OCI-LY7 (cell line): ENCODE results near the gene CTNNA3. TPM values are rescaled to one million over a fixed set of nuclear protein-coding genes. Genes with fewer than 3 reads are reported as not detected.

ENCODE experiments used
- BruUV-seq: library from RNA; stranded (reverse); fragments of 400-500 nt; replicated peaks from 2 replicates; lab custom pipeline; 2021; lab: Mats Ljungman, UMichigan
- CTCF ChIA-PET: fragments of 300-600 bp; sonication (Branson Sonifier 250); formaldehyde crosslinking; loops from one replicate; lab custom pipeline; 2022; ENCODE audit warnings: antibody characterized with exemption; ENCODE audit not compliant: unreplicated experiment; lab: Charles Lee
- POLR2A ChIA-PET: fragments of 300-600 bp; sonication (Branson Sonifier 250); formaldehyde crosslinking; loops from one replicate; lab custom pipeline; 2022; ENCODE audit warnings: antibody characterized with exemption; lab: Charles Lee
- DNase-seq: peaks from one replicate; pipeline ENCODE4 v3.0.0-alpha.2; 2015; ENCODE audit warnings: low spot score
- H2AFZ ChIP-seq: fragments of 200-600 bp; sonication (generic), shearing (Covaris generic); 2 replicates; pipeline ENCODE4 v1.6.1; 2014; ENCODE audit warnings: mild to moderate bottlenecking, antibody characterized with exemption, low read length, moderate library complexity
- H3K27ac ChIP-seq: fragments of 200-600 bp; sonication (generic); 2 replicates; pipeline ENCODE4 v1.5.1; 2014; ENCODE audit warnings: mixed run types, low read depth, mild to moderate bottlenecking, moderate library complexity, low read length, inconsistent platforms; ENCODE audit not compliant: poor library complexity, severe bottlenecking
- H3K36me3 ChIP-seq: fragments of 200-600 bp; sonication (generic); 2 replicates; pipeline ENCODE4 v1.6.1; 2014; ENCODE audit warnings: mild to moderate bottlenecking, antibody characterized with exemption, low read length, moderate library complexity, mixed read lengths; ENCODE audit not compliant: insufficient read depth
- H3K4me1 ChIP-seq: fragments of 200-600 bp; sonication (generic); 2 replicates; pipeline ENCODE4 v1.5.1; 2014; ENCODE audit warnings: mild to moderate bottlenecking, low read length; ENCODE audit not compliant: insufficient read depth, poor library complexity, severe bottlenecking
- H3K4me2 ChIP-seq: fragments of 200-600 bp; sonication (generic); 2 replicates; pipeline ENCODE4 v1.6.1; 2014; ENCODE audit warnings: mild to moderate bottlenecking, low read length
- H3K4me3 ChIP-seq: fragments of 200-600 bp; sonication (generic); 2 replicates; pipeline ENCODE4 v1.5.1; 2014; ENCODE audit warnings: mild to moderate bottlenecking, low read depth, low read length; ENCODE audit not compliant: poor library complexity, severe bottlenecking
- H3K79me2 ChIP-seq: fragments of 200-600 bp; sonication (generic); 2 replicates; pipeline ENCODE4 v1.6.1; 2016; ENCODE audit warnings: low read depth, mild to moderate bottlenecking, low read length, moderate library complexity, mixed read lengths; ENCODE audit not compliant: insufficient read depth
- H3K9me2 ChIP-seq: fragments of 200-600 bp; sonication (generic); 2 replicates; pipeline ENCODE4 v1.6.1; 2016; ENCODE audit warnings: mild to moderate bottlenecking, low read length, mixed read lengths; ENCODE audit not compliant: insufficient read depth
- H3K9me3 ChIP-seq: fragments of 200-600 bp; sonication (generic); 2 replicates; pipeline ENCODE4 v1.6.1; 2014; ENCODE audit warnings: mild to moderate bottlenecking, mixed run types, low read length, mixed read lengths
- H4K20me1 ChIP-seq: fragments of 200-600 bp; sonication (generic); 2 replicates; pipeline ENCODE4 v1.6.1; 2014; ENCODE audit warnings: mild to moderate bottlenecking, antibody characterized with exemption, low read length, moderate library complexity, mixed read lengths; ENCODE audit not compliant: insufficient read depth
- EZH2phosphoT487 ChIP-seq: fragments of 200-600 bp; sonication (generic); IDR thresholded peaks from 2 replicates; pipeline ENCODE4 v1.6.1; 2018; ENCODE audit warnings: low read depth, borderline replicate concordance, mild to moderate bottlenecking, mixed run types, antibody characterized with exemption, low read length, moderate library complexity, mixed read lengths
- intact Hi-C: fragments of 100-400 bp; cut with micrococcal nuclease; formaldehyde crosslinking; loops from one replicate; pipeline ENCODE4 v1.10.0; 2022; ENCODE audit not compliant: unreplicated experiment
- total RNA-seq, 2 experiments: library from RNA; depleted of rRNA in 1 of 2; stranded (reverse); fragments of >200 nt in 1 of 2; shearing (Covaris generic) in 1 of 2; gene quantifications; 2 replicates each; pipeline ENCODE4 v1.2.3, GENCODE V29; 2014 to 2022
- TF ChIP-seq, protein P1 (sequence below): fragments of 200-600 bp; sonication (generic); conservative IDR thresholded peaks from 2 replicates; pipeline ENCODE4 v1.5.1; 2014; ENCODE audit warnings: mild to moderate bottlenecking, antibody characterized with exemption, low read length, moderate library complexity, mixed read lengths

Gene CTNNA3
- total RNA-seq, 2 experiments from 2014 or later = not detected

DNA sequence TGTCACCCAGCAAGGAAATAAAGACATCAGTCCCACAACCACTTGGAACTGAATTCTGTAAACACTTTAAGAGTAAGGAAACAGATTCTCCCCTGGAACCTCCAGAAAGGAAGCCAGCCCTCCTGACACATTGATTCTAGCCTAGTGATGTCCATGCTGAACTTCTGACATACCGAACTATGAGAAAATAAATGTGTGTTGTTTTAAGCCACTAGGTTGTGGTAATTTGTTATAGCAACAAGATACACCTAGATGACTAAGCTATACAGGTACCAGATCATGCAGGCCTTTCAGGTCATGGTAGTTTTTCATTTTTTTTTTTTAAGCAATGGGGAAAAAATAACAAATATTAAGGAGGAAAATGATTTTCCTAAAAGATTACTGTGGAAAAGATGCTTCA is 807.8 kb downstream of the CTNNA3 start:
- no TSS peak for BruUV-seq
- TF ChIP-seq EZH2phosphoT487 = no peak
- TF ChIP-seq, protein P1, sequence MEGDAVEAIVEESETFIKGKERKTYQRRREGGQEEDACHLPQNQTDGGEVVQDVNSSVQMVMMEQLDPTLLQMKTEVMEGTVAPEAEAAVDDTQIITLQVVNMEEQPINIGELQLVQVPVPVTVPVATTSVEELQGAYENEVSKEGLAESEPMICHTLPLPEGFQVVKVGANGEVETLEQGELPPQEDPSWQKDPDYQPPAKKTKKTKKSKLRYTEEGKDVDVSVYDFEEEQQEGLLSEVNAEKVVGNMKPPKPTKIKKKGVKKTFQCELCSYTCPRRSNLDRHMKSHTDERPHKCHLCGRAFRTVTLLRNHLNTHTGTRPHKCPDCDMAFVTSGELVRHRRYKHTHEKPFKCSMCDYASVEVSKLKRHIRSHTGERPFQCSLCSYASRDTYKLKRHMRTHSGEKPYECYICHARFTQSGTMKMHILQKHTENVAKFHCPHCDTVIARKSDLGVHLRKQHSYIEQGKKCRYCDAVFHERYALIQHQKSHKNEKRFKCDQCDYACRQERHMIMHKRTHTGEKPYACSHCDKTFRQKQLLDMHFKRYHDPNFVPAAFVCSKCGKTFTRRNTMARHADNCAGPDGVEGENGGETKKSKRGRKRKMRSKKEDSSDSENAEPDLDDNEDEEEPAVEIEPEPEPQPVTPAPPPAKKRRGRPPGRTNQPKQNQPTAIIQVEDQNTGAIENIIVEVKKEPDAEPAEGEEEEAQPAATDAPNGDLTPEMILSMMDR = no peak
- Histone ChIP-seq H3K36me3 (no peaks in the 10 kb centered on the region), H3K79me2 (no peaks in the 10 kb centered on the region), H3K4me1 (no peaks in the 10 kb centered on the region), H3K4me3 (no peak overlapping the region), H3K9me2 (no peaks in the 10 kb centered on the region), H2AFZ (no peak overlapping the region), H3K9me3 (no peaks in the 10 kb centered on the region), H4K20me1 (no peaks in the 10 kb centered on the region), H3K4me2 (no peak overlapping the region), H3K27ac (no peak overlapping the region)
- DNase-seq = no peak
- CTCF ChIA-PET = no interaction called here
- POLR2A ChIA-PET = no interaction called here
- intact Hi-C loops = no loop called here

DNA sequence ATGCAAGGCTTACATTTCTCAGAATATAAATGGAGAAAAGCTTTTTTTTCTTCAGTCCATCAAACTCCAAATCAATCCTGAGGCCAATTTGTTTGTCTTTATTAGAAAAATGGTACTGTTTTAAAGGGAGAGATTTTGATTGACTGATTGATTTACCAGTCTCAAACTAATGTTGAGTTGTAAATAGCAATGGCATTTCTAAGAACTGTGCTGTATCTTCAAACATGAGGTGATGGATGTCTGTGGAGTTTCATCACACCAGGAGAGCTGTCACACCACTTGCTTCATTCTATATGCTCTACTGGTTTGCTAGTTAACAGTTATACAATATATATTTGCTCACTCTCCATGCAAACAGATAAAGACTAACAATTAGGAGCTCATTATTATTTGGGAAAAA is 809.1 kb downstream of the CTNNA3 start:
- ChIA-PET POLR2A (interaction anchor here (0.8 kb wide), 1 partner anchor 32 kb away, joined by 4 read pairs; no protein-coding TSS in a partner anchor), CTCF (interaction anchor here (0.7 kb wide), 1 partner anchor 23 kb away, joined by 3 read pairs; no protein-coding TSS in a partner anchor)
- Histone ChIP-seq H4K20me1 (no peaks in the 10 kb centered on the region), H3K9me3 (no peaks in the 10 kb centered on the region), H3K27ac (no peak overlapping the region), H2AFZ (no peak overlapping the region), H3K9me2 (no peaks in the 10 kb centered on the region), H3K4me1 (no peaks in the 10 kb centered on the region), H3K36me3 (no peaks in the 10 kb centered on the region), H3K4me3 (no peak overlapping the region), H3K79me2 (no peaks in the 10 kb centered on the region), H3K4me2 (no peak overlapping the region)
- no peak for DNase-seq
- intact Hi-C loops = no loop called here
- TF ChIP-seq, protein P1 = no peak
- TF ChIP-seq EZH2phosphoT487 = no peak
- no TSS peak for BruUV-seq

GRCh38 chr10:66882271-66882670 is 813.7 kb downstream of the CTNNA3 start:
- ChIA-PET POLR2A (no interaction called here), CTCF (no interaction called here)
- no TSS peak for BruUV-seq

More at GRCh38 chr10:66882271-66882670, 813.7 kb downstream of the CTNNA3 start:
- DNase-seq = no peak
- Histone ChIP-seq H3K27ac (no peak overlapping the region), H3K4me1 (no peaks in the 10 kb centered on the region), H3K79me2 (no peaks in the 10 kb centered on the region), H3K9me2 (no peaks in the 10 kb centered on the region), H3K9me3 (no peaks in the 10 kb centered on the region), H4K20me1 (no peaks in the 10 kb centered on the region), H3K4me3 (no peak overlapping the region), H2AFZ (no peak overlapping the region), H3K4me2 (no peak overlapping the region), H3K36me3 (no peaks in the 10 kb centered on the region)
- intact Hi-C loops = no loop called here
- no peak for TF ChIP-seq EZH2phosphoT487
- TF ChIP-seq, protein P1 = no peak
